ENCODE results near the gene HSPA12B.

- no peak for TF ChIP-seq EGR1 (IDR thresholded peaks at IDR 0.05)
- TF ChIP-seq TEAD4 (IDR thresholded peaks at IDR 0.05), result no peak
- TF ChIP-seq REST (IDR thresholded peaks at IDR 0.05; ENCODE audit: low read depth), result no peak
- TF ChIP-seq EP300 (IDR thresholded peaks at IDR 0.05; ENCODE audit: borderline replicate concordance), result no peak
- TF ChIP-seq RAD21 (IDR thresholded peaks at IDR 0.05; ENCODE audit: low read depth), result no peak
- no peak for TF ChIP-seq TAF1 (IDR thresholded peaks at IDR 0.05; ENCODE audit: low read depth)
Observed at GRCh38 chr20:3760655-3761348, 28.3 kb downstream of the HSPA12B start.
